Tibial nerve (tissue), 4 donors: ENCODE results near the gene SMC3.

Source experiments
- CTCF ChIP-seq, 5 experiments: fragments of 200-600 bp in 3 of 5; fragments of 450-650 bp in 2 of 5; sonication (generic) in 3 of 5; IDR thresholded peaks; one replicate each; pipeline ENCODE4 v1.5.1; 2016 to 2019; ENCODE audit warnings: antibody characterized with exemption in 5 of 5, mild to moderate bottlenecking in 3 of 5, moderate library complexity in 2 of 5
- EP300 ChIP-seq, 2 donors: sonication (generic); formaldehyde crosslinking; IDR thresholded peaks; one replicate each; pipeline ENCODE4 v1.6.1; 2017; ENCODE audit warnings: antibody characterized with exemption in 2 of 2, mild to moderate bottlenecking in 1 of 2
- POLR2A ChIP-seq, 2 donors: fragments of 450-650 bp; IDR thresholded peaks; one replicate each; pipeline ENCODE4 v1.6.1; 2017; ENCODE audit warnings: antibody characterized with exemption in 2 of 2, mild to moderate bottlenecking in 2 of 2, moderate library complexity in 2 of 2

- TF ChIP-seq CTCF (IDR thresholded peaks at IDR 0.05) (no peak), EP300 (IDR thresholded peaks at IDR 0.05) (no peak), POLR2A (IDR thresholded peaks at IDR 0.05) (no peak)
Observed at GRCh38 chr10:110620398-110620719, 52.9 kb downstream of the SMC3 start.
